HG03139 (cell line): ENCODE data around the gene PTMS.
A peak's percentile ranks its signal among the peaks of the same experiment; 100 is the strongest.

Experiments
- ATAC-seq: cut with Tn5 transposase; IDR thresholded peaks from one replicate; pipeline ENCODE4 v1.9.1; 2021; ENCODE audit not compliant: unreplicated experiment

The PTMS gene

DNA sequence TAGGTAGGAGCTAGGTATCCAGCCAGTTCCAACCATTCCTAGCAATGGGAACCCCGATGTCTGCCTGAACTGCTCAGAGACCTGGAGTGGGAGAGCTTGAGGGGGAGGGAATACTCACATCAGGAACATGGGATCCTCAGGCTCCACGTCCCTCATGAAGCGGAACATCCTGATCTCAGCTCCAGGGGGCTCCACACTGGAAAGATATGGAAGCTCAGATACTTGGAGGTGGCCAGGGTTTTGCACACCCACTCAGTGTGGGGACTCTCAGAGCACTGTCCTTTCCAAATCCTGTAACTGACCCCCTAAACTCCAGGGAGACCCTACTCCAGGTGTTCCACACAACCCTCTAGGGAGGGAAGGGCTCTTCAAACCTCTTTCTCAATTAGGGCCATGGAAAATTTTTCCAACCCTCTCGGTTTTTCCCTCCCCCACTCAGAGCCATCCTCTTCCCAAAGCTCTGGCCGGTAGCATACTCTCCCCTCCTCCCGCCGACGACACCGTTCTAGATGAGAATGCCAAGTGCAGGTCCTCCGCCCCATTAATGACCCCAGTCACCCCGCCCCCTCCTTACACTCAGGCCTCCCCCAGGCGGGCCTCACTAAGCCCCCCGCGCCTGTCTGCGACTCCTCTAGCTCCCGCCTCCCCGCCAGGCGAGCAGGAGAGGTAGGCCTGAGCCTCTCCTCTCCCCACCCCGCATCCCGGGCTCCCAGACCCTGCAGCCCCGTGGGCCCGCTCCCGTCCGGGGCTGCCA, 13.8 kb upstream of the PTMS start:
- peak; percentile 3 for ATAC-seq

DNA sequence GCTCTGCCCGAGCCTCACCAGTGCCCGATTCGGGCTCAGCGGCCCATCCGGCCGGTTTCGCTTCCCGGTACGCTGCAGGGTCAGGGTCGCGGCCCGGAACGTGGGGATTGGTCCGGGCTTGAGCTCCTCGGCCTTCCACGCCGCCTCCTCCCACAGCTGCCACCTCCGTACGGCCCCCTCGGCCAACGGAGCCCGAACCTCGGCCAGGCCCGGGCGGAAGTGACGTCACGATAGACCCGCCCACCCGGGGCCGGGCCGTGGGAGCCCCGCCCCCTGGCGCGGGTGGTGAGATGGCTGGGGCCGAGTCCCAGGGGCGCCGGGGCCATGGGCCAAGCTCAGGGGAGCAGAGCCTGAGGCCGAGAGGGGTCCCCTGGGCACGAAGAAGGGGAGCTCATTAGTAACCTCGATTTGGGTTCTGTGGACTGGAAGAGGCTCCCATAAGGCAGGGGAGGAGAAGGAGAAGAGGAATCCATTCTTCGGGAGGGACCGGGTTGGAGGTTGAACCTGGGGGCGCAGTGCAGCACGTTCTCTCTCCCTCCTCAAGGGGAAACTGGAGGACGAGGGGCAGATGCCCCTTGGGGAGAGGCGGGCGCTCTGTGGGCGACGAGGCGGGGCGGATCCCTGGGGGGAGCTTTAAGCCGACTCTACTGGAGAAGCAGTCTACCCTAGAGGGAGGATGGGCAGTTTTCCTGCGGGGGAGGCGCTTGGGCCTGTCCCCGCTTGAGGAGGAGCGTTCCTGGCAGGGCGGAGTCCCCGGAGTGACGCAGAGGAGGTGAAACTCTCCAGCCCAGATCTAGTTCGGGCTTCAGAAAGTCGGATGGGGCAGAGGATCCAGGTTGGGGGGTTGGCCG, 13.0 kb upstream of the PTMS start, which contains the start of gene MLF2:
MLF2 (minus strand) TSS at position 221 of the 851 bp plus-strand sequence. CDS start 807 bp downstream, outside the sequence.
- ATAC-seq: peak; percentile 88

DNA sequence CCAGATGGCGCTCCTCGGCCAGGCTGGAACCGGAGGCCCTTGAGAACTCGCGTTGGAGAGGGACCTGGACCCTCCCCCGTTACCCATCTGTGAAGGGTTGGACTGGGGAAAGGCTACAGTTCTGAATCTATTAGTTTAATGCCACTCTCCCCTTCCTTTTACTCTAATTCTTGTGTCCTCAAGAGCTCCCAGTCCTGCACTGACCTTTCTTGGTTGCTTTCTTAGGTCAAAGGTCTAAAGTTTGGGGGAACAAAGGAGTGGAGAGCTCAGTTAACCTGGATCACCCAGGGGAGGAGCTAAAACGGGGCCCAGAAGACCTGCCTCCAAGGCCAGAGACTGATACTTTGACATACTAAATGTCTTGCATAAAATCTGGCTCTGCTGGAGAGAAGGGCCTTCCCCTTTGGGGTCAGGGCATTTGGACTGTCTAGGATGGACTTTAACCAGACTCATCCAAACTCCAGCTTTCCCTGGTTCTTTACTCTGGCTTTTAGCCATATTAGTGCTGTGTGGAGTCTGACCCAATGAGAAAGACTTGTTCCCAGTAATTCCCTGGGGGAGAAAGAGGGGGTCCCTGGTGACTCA, 12.3 kb upstream of the PTMS start:
- no peak for ATAC-seq

DNA sequence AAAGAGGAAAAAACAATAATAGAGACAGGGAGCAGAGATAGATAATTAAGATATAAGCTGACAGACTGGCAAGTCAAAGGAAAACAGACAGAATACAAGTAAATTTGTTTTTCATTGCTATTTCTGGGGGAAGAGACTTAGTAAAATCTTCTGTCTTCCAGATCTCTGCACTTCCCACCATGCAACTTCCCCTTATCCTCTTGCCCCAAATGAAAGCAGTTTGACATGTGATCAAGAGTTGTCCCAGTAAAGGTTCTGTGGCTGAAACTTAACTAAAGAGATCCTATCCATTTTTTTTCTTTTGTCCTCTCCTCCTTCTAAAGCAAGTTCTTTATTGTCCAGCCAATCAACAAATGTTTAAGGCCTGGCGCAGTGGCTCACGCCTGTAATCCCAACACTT, 11.8 kb upstream of the PTMS start:
- ATAC-seq: no peak

DNA sequence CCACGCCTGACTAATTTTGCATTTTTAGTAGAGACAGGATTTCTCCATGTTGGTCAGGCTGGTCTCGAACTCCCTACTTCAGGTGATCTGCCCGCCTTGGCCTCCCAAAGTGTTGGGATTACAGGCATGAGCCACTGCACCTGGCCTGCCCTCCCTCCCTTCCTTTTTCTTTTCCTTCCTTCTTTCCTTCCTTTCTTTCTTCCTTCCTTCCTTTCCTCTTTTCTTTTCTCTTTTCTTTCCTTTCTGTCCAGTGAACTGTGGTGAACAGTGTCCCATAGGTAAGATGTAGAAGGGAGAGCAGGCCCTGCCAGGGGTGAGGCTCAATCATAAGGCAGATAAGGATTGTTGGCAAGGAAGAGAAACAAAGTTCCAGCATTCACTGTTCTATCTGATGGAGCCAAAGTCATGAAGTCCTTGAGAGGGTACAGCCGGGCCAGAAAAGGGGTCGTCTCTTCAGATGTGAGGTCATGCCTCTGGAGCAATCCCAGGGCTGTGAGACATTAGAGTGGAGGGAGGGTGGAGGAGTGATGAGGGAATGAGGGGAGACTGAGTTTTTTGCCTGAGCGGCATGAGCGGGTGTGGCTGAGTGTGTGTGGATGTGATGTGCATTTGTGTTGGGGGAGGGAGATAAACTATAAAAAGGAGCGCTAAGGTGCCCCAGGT, 9.0 kb upstream of the PTMS start:
- no peak for ATAC-seq

DNA sequence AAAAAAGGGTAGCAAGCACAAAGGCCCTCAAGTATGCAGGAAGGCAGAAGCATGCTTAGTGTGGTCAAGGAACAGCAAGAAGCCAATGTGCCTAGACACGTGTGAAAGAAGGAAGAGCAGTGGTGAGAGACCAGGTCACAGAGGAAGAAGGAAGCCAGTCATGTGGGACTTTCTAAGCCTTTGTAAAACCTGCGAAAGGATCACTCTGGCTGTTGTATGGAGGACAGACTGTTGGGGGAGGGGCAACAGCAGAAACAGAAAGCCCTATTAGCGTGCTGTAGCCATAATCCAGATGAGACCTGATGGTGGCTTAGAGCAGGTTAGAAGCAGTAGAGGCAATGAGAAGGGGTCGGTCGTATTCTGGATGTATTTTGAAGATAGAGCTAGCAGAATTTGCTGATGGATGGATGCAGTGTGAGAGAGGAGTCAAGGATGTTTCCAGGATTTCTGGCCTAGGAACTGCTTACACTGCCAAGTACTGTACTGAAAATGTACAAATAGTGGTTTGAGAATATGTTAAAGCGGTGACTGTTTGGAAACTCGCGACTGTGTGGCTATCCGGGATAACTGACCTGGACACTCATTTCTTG, 7.6 kb upstream of the PTMS start:
- ATAC-seq: no peak

DNA sequence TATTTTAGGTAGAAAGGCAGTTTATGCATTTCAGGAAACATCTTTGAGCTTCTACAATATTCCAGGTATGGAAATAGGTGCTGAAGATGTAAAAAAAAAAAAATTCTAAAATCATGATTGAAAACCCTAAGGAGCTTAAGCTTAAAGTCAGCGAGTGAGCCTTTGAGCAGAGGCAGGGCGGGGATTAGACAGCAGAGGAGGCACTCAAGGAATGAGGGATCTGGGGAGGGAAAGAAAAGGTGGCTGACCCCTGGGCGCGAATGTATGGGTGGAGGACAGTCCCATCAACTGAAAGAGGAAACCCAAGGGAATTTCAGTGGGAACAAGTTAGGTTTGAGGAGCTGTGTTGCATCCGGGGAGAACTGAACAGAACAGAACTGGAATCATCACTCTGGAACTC, 6.4 kb upstream of the PTMS start:
- ATAC-seq: no peak

DNA sequence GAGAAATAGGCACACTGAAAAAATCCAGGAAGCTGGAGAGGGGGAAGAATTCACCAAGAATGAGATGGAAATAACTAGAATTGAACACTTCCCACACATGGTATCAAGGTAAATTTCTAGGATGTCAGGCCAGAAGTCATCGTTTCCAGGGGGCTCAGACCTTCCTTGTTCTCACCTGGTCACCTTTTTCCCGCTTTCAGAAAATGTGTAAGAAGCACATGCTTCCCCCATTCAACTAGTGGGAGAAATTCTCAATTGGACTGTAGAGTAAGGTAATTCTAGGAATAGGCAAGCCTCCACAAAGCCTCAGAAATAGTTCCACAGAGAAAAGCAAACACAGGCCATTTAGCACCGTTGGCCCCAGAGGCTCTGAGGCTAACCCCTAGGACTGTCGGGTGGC, 2.8 kb upstream of the PTMS start:
- no peak for ATAC-seq

DNA sequence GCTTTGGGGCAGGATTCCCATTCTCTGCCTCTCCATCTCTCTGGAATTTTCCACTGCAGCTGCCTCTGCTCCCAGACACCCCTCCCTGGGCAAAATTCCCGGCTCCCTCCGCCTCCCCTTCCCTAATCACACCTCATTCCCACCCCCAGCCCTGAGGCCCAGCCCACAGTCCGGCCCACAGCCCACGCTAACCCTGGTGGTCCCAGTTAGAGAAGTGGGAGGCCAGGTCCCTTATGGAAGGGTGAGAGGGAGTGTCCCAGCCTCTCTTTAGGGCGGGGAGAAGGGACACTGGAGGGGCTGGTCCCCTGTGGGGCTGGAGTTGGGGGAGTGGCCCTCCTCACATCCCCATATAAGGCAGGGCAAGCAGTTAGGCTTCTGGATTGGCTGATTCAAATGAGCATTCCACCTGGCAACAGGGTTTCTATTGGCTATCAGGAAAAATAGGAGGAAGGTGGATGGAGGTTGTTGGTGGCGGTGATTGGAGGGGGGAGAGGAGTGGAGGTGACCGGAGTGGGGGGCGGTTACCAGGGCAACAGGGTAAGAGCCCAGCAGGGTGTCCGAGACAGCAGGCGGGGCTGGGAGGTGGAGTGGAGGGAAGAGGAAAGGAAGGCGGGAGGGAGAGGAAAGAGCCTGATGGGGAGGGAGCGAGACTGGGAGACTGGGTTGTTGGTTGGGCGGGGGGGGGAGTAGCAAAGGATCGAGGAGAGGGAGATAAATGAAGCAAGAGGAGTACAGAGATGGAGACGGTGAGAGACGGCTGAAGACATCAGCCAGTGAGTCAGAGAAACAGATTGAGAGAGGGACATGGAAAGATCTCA, 1.9 kb upstream of the PTMS start:
- ATAC-seq: peak; percentile 65

DNA sequence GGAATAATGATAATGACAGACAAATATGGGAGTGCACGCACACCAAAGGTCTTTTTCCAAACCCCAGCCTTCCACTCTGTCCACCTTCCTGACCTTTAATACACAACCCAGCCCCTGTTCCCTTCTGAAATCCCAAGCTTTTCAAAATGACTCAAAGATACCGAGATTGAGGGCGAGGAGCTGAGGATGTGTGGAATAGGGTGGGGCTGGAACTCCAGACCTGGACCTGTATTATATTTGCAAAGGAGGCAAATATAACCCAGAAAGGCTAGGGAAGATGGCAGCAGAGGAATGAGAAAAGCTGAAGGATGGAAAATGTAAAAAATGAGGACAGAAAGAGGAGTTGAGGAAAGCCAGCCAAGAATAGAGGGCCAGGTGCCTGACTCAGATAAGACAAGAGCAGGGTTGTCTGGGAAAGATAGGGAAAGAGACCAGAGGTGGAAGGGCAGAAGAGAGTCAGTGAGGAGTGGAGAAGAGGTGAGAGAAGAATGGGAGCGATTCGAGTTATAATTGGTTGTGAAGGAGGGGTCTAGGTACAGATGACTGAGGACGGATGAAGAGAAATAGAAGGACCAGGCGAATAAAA, 1.0 kb upstream of the PTMS start:
- no peak for ATAC-seq

DNA sequence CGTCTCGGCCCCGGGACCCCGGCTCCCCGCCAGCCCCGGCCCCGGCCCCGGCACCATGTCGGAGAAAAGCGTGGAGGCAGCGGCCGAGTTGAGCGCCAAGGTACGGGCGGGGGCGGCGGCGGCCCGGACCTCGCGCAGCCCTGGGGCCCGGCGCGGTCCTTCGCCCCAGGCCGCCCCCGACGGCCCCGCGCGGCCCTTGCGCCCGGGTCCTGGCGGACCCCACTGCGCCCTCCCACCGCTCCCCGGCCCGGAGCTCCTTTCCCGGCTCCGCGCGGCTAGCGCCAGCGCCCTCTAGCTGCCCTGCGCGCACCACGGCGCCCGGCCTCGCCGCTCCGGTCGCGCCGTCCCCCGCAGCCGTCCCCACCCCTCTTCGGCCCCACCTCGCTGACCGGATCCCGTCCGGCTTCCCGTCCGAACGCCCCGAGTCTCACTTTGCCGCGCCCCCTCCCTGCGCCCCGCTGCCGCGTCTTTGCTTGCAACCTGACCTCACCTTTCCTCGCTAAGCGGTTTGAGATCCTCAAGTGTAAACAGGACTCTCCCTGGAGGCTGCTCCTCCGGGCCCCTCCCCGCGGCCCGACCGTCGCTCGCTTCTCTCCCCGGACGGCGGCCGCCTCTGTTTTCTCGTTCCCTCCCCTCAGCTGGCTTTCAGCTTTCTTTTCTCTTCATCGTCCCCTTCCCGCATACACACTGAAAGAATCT, 637 bp downstream of the PTMS start:
- no peak for ATAC-seq

DNA sequence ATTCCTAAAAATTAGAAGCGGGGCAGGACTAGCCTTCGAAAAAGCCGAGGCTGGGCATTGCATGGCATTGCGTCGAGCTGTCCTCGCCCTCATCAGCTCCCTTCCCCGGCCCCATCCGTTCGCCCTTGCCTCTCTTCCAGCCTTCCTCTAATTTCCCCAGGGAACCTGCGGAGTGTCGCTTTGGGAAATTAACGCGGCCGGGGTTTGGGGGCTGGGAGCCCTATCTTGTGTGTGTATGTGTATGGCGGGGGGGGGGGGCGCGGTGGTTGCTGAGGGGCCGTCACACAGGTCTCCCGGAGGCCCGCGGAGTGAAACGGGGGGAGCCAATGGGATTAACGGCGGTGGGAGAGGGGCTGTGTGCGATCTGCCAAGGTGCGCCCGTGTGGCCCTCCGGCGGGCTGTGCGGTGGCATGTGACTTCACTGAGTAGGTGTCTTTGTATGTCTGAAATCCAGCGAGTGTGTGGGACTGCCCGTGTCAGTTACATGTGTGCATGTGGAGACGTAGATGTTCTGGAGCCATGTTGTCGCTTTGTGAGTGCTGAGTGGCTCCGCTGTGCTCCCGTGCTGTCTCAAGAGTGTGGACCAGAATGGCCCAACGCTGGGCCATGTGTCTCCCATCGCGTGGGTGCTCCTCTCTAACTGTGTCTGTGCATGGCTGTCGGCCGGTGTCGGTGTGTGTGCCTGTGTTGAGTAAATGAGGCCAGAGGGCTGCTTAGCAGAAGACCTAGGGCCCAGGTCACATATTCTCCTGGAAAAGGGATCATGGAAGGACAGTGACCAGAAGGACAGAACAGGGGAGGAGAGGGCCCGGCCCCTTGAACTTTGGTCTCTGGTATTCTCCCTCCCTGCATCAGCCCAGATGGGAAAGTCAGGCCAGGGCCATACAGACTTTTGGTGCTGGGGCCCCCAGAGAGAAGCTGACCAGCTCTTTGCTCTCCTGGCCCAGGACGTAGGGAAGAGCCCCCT, 1.5 kb downstream of the PTMS start:
- ATAC-seq: no peak

DNA sequence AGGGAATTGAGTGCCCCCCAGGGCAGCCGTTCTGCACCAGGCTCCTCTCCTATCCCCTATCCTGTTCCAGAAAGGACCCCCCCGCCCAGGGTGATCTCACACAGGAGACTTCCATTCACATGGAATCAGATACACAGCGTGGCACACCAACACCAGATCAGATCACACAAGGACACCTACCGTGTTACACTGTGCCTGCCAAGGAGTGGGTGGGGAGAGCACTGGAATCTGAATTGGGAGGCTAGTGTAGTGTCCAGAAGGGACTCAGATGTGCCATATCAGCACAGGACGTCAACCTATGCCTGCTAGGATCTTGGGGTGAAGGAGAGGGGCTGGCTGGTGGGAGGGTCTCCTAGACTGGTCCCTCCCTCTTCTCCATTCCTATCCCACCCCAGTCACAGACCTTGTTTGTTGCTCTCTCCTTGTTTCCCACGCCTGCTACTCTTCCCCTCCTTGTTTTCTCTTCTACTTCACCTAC, 2.3 kb downstream of the PTMS start:
- no peak for ATAC-seq

DNA sequence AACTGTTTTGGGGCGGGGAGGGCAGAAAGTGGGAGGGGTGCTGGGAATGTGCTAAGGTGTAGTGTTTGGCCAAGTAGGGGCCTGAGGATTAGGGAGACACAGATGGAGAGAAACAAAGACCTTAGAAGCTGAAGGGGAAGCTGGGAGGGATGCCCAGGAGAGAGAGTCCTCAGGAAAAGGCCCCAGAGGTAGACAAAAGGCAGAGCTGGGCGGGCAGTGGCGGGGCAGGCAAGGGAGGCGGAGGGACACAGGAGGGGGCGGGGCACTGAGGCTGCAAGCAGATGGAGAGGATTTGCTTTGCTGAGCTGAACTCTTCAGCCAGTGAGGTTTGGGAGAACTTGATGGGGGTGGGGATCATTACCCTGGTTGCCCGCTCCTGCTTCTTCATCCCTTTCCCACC, 2.8 kb downstream of the PTMS start:
- no peak for ATAC-seq

DNA sequence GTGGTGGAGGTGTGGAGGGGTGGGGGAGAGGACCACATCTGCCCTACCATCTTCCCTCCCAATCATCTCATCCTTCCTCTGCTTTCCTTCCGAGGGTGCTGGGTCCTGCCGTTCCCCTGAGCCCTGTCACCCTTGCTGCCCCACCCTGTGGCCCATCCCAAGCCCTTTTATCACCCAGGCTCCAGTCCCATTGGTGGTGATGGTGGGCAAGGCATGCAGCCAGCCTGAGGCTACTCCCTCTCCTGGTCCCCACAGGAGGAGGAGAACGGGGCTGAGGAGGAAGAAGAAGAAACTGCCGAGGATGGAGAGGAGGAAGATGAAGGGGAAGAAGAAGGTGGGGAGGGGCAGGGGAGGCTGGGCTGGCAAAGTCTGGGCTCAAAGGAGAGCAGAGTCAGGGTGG, 3.5 kb downstream of the PTMS start:
- ATAC-seq: no peak

DNA sequence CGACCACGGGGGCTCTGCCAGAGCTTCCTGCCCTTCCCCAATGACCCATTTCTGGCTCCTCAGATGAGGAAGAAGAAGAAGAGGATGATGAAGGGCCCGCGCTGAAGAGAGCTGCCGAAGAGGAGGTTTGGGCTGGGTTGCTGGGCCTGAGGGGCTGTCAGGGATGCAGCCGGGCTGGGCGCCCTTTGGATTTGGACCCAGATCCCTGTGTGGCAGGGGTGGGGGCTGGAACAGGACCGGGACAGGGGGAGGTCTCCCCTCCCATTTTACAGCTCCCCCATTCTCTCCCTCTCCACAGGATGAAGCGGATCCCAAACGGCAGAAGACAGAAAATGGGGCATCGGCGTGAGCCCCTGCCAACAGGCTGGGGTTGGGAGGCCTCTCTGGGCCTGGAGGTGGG, 3.9 kb downstream of the PTMS start:
- ATAC-seq: no peak

DNA sequence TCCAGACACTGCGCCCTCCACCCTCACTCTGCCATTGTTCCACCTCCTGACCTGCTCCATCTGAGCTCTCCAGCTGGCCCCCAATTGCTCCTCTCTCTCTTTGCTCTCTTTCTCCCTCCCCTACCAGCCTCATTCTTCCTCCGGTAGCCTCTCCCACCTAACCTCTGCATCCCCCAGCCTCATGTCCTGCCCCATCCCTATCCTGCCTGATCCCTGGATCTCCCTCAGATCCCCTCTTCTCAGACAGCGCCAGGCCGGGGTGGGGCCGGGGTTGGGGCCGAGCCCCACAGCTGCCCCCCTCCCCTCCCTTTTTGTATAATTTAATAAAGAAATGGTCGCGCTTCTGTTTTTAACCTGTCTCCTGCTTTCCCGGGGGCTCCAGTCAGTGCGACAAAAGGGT, 4.4 kb downstream of the PTMS start:
- ATAC-seq: no peak

DNA sequence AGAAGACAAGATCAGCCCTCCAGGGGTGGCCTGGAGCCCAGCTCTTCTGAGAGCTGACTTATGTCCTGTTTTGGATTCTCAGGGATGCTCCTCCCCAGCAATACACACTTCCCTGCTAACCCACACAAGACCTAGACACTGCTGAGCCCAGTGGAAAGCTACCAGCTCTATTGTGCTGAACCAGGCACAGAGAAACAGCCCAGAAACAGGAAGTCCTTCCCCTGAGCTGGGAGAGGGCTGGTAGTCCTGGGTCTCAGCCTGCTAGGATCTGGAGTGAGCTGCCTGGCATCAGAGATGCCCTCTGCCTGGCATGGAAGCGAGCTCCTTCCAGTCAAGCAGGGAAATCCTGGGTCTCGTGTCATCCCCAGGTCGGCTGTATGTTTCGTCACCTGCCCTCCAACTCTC, 4.9 kb downstream of the PTMS start:
- ATAC-seq: no peak
